Gastrocnemius medialis (tissue), 4 donors: ENCODE measurements around the gene SLAIN1. TPM values are rescaled to one million over a fixed set of nuclear protein-coding genes. Genes with fewer than 3 reads are reported as not detected.
A peak's percentile ranks its signal among the peaks of the same experiment; 100 is the strongest.

Experiments
- ATAC-seq, 2 donors: fragments of 150-250 bp; one replicate each; pipeline ENCODE4 v1.9.1; 2016
- DNase-seq, 2 donors: peaks; one replicate each; pipeline ENCODE4 v3.0.0-alpha.2; 2019
- H3K27ac ChIP-seq, 4 donors: fragments of 200-600 bp; sonication (generic); 1 replicate in 1 of 4; 2 replicates in 3 of 4; pipeline ENCODE4 v1.5.1; 2016 to 2018; ENCODE audit warnings: mild to moderate bottlenecking in 2 of 4, moderate library complexity in 1 of 4
- H3K27me3 ChIP-seq, 3 donors: fragments of 200-600 bp; sonication (generic) in 2 of 3; 1 replicate in 1 of 3; 2 replicates in 2 of 3; pipeline versions ENCODE4 v1.5.1 to v1.6.0; 2016 to 2019; ENCODE audit warnings: mild to moderate bottlenecking in 1 of 3, moderate library complexity in 1 of 3
- H3K36me3 ChIP-seq, 2 donors: fragments of 200-600 bp; sonication (generic) in 1 of 2; one replicate each; pipeline ENCODE4 v1.5.1; 2017 to 2018
- H3K4me1 ChIP-seq, 2 donors: fragments of 200-600 bp; sonication (generic) in 1 of 2; one replicate each; pipeline ENCODE4 v1.5.1; 2016 to 2017; ENCODE audit warnings: mild to moderate bottlenecking in 2 of 2
- H3K4me3 ChIP-seq, 4 donors: fragments of 200-600 bp; sonication (generic) in 3 of 4; 1 replicate in 1 of 4; 2 replicates in 3 of 4; pipeline ENCODE4 v1.5.1; 2016 to 2019; ENCODE audit warnings: mild to moderate bottlenecking in 2 of 4
- H3K9me3 ChIP-seq, 3 donors: fragments of 200-600 bp; sonication (generic) in 2 of 3; 1 replicate in 1 of 3; 2 replicates in 2 of 3; pipeline ENCODE4 v1.5.1; 2016 to 2019
- POLR2A ChIP-seq, 2 donors: fragments of 450-650 bp; IDR thresholded peaks; one replicate each; pipeline ENCODE4 v1.6.1; 2017; ENCODE audit warnings: antibody characterized with exemption in 2 of 2, mild to moderate bottlenecking in 2 of 2, moderate library complexity in 2 of 2
- in situ Hi-C, 4 donors: fragments of 200-750 bp; cut with MboI; loops; one replicate each; pipeline versions ENCODE4 v1.15.0 to v1.8.0; 2017; ENCODE audit warnings: low sequenced_read_pairs in 4 of 4
- intact Hi-C: fragments of 100-400 bp; cut with DNase I; formaldehyde crosslinking; loops from one replicate; pipeline ENCODE4 v1.15.1; 2023; ENCODE audit warnings: low total_unique reads
- total RNA-seq, 4 donors: library from RNA; depleted of rRNA; stranded (reverse); fragments of >200 nt; gene quantifications; one replicate each; pipeline versions ENCODE4 v1.1.0 to v1.2.3, GENCODE V29; 2016
- TF ChIP-seq, protein P1 (sequence below), 5 experiments: fragments of 450-650 bp in 3 of 5; fragments of 200-600 bp in 2 of 5; sonication (generic) in 2 of 5; IDR thresholded peaks in 4 of 5; conservative IDR thresholded peaks in 1 of 5; 1 replicate in 4 of 5; 2 replicates in 1 of 5; pipeline ENCODE4 v1.5.1; 2016 to 2019; ENCODE audit warnings: antibody characterized with exemption in 5 of 5, mild to moderate bottlenecking in 3 of 5, moderate library complexity in 3 of 5

Gene SLAIN1
- total RNA-seq, 4 donors from 2014 or later, result 3.2 to 17.5 (median 9.9) TPM

- TF ChIP-seq, protein P1, sequence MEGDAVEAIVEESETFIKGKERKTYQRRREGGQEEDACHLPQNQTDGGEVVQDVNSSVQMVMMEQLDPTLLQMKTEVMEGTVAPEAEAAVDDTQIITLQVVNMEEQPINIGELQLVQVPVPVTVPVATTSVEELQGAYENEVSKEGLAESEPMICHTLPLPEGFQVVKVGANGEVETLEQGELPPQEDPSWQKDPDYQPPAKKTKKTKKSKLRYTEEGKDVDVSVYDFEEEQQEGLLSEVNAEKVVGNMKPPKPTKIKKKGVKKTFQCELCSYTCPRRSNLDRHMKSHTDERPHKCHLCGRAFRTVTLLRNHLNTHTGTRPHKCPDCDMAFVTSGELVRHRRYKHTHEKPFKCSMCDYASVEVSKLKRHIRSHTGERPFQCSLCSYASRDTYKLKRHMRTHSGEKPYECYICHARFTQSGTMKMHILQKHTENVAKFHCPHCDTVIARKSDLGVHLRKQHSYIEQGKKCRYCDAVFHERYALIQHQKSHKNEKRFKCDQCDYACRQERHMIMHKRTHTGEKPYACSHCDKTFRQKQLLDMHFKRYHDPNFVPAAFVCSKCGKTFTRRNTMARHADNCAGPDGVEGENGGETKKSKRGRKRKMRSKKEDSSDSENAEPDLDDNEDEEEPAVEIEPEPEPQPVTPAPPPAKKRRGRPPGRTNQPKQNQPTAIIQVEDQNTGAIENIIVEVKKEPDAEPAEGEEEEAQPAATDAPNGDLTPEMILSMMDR (IDR thresholded peaks at IDR 0.05 in 4 of 5, conservative IDR thresholded peaks at IDR 0.05 in 1 of 5), result no peak
- no peak for TF ChIP-seq POLR2A (IDR thresholded peaks at IDR 0.05)
- no peaks in the 10 kb centered on the region for H3K27me3 ChIP-seq
- H3K4me1 ChIP-seq, result no peaks in the 10 kb centered on the region
- intact Hi-C loops, result no loop called here
- no peak overlapping the region for H3K4me3 ChIP-seq
- no peak overlapping the region for H3K27ac ChIP-seq
- no peaks in the 10 kb centered on the region for H3K36me3 ChIP-seq
- ATAC-seq (no peak), DNase-seq (no peak)
- H3K9me3 ChIP-seq, result no peaks in the 10 kb centered on the region
- in situ Hi-C loops, result loop anchor here in 1 of 4 donors (5.0 kb wide), 1 partner anchor 346 kb away; no protein-coding TSS in a partner anchor
These were observed 79.2 kb downstream of the SLAIN1 start for GRCh38 chr13:77776704-77777103.

DNA sequence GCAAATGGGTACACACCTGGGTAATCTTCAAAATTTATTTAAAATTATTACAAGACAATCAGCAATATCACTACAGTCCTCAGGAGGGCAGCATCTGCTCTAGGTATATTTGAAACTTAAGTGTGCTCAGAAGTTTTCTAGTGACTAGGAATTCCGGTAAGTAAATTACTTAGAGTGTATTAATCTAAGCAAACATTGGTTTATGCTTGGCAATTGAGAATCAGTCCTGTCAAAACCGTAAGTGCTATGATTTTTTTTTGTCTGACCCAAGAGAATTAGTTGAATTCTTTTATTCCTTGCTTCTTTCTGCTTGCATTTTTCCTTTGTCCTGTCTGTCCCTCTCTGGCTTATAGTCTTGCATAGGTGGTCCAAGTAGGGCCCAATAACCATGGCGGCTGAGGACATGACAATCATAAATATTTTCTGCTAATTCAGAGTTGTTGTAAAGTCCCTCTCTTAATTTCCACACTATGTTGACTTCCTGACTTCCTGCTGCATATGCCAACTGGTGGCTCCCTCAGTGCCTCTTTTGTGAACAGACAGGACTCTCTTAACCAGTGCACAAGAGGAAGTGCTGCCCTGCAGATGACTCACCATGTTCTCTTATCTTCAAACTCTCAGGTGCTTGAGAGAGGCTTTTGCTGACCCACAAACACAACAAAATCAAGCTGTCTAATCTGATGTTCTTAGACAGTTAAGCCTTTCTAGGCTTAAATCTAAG is 82.2 kb downstream of the SLAIN1 start:
- in situ Hi-C loops (loop anchor here in 1 of 4 donors (5.0 kb wide), 1 partner anchor 343 kb away; no protein-coding TSS in a partner anchor), intact Hi-C loops (loop anchor here (5.0 kb wide), 1 partner anchor 343 kb away; no protein-coding TSS in a partner anchor)
- Histone ChIP-seq H3K27me3 (no peaks in the 10 kb centered on the region), H3K36me3 (no peaks in the 10 kb centered on the region), H3K27ac (no peak overlapping the region), H3K4me1 (no peaks in the 10 kb centered on the region), H3K9me3 (no peaks in the 10 kb centered on the region), H3K4me3 (no peak overlapping the region)
- DNase-seq (no peak), ATAC-seq (peak; percentile 41 to 45)
- no peak for TF ChIP-seq POLR2A (IDR thresholded peaks at IDR 0.05)
- TF ChIP-seq, protein P1 (IDR thresholded peaks at IDR 0.05 in 4 of 5, conservative IDR thresholded peaks at IDR 0.05 in 1 of 5), result peak; percentile 42 to 55 (median 50)

GRCh38 chr13:77781808-77782207 is 84.3 kb downstream of the SLAIN1 start:
- intact Hi-C loops, result loop anchor here (5.0 kb wide), 1 partner anchor 340 kb away; no protein-coding TSS in a partner anchor
- TF ChIP-seq, protein P1 (IDR thresholded peaks at IDR 0.05 in 4 of 5, conservative IDR thresholded peaks at IDR 0.05 in 1 of 5), result no peak
- no peak for TF ChIP-seq POLR2A (IDR thresholded peaks at IDR 0.05)

GRCh38 chr13:77784515-77784914 is 87.0 kb downstream of the SLAIN1 start:
- H3K27ac ChIP-seq, result no peak overlapping the region
- DNase-seq, result no peak
- no peaks in the 10 kb centered on the region for H3K4me1 ChIP-seq
- no peak for ATAC-seq
- in situ Hi-C loops (no loop called here), intact Hi-C loops (loop anchor here (5.0 kb wide), 1 partner anchor 338 kb away; no protein-coding TSS in a partner anchor)
- H3K4me3 ChIP-seq, result no peak overlapping the region
- no peaks in the 10 kb centered on the region for H3K9me3 ChIP-seq
- no peaks in the 10 kb centered on the region for H3K27me3 ChIP-seq
- no peaks in the 10 kb centered on the region for H3K36me3 ChIP-seq
- TF ChIP-seq POLR2A (IDR thresholded peaks at IDR 0.05), result no peak
- TF ChIP-seq, protein P1 (IDR thresholded peaks at IDR 0.05 in 4 of 5, conservative IDR thresholded peaks at IDR 0.05 in 1 of 5), result no peak

More at GRCh38 chr13:77781808-77782207, 84.3 kb downstream of the SLAIN1 start:
- ATAC-seq, result no peak
- DNase-seq, result no peak
- in situ Hi-C loops, result no loop called here
- Histone ChIP-seq H3K27me3 (no peaks in the 10 kb centered on the region), H3K9me3 (no peaks in the 10 kb centered on the region), H3K4me3 (no peak overlapping the region), H3K36me3 (no peaks in the 10 kb centered on the region), H3K4me1 (no peaks in the 10 kb centered on the region), H3K27ac (no peak overlapping the region)
